ENCODE measurements around the gene FAM53C.

FAM53C gene

DNA sequence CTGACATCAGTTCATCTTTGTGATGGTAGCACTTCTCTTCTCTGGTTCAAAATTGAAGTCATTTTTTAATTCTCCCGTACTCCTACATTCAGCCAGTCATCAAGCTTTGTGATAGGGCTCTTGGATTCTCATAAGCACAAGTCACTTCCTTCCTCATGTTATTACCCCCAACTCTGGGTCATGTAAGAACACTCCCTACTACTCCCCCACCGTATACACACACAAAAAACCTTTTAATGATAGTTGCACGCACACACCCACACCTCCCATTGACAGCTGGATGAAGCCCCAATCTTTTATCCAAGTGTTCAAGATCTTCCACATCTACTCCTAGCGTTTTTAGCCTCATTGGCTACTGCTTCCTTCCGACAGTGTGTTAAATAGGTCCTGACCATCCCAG, 31.2 kb downstream of the FAM53C start:
- in situ Hi-C loops (cut with HindIII; ENCODE audit: low pct_ligation_motif_present, low sequenced_read_pairs), result no loop called here
- H3K27ac ChIP-seq, result no peak overlapping the region

DNA sequence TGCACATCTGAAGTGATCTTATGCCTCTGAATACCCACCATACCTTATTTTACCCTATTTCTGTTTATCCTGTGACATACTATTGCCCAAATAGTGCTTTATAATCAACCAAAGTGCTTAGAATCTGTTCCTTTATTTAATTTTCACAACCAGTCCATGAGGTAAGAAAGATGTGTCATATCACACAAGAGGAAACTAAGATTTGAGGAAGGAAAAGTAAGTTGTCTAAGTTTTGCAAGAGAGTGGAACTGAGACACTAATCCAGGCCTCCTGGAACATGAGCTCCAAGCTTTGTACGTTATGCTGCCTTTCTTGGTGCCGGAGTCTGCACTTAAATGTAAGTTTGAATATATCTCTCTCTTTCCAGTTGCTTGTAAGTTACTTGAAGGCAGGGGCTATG, 31.6 kb downstream of the FAM53C start:
- Histone ChIP-seq H3K36me3 (replicated peaks) (peaks cover 2% of the 10 kb centered on the region), H3K4me3 (ENCODE audit: low read depth, low read length) (no peak overlapping the region), H3K27ac (no peak overlapping the region), H3K27me3 (replicated peaks) (no peaks in the 10 kb centered on the region)
- no peak for TF ChIP-seq CTCF (IDR thresholded peaks at IDR 0.05; ENCODE audit: low read depth, low read length, missing control alignments)
- DNase-seq, result no peak
- in situ Hi-C loops (cut with HindIII; ENCODE audit: low pct_ligation_motif_present, low sequenced_read_pairs), result no loop called here

More for the DNA sequence above, 31.2 kb downstream of the FAM53C start:
- Histone ChIP-seq H3K27me3 (replicated peaks) (no peaks in the 10 kb centered on the region), H3K4me3 (ENCODE audit: low read depth, low read length) (no peak overlapping the region), H3K36me3 (replicated peaks) (peaks cover 2% of the 10 kb centered on the region)
- TF ChIP-seq CTCF (IDR thresholded peaks at IDR 0.05; ENCODE audit: low read depth, low read length, missing control alignments), result no peak
- DNase-seq, result no peak

- in situ Hi-C loops (cut with HindIII; ENCODE audit: low pct_ligation_motif_present, low sequenced_read_pairs), result no loop called here
- Histone ChIP-seq H3K4me3 (ENCODE audit: low read depth, low read length) (no peak overlapping the region), H3K36me3 (replicated peaks) (peaks cover 2% of the 10 kb centered on the region), H3K27me3 (replicated peaks) (no peaks in the 10 kb centered on the region), H3K27ac (no peak overlapping the region)
- DNase-seq, result no peak
- no peak for TF ChIP-seq CTCF (IDR thresholded peaks at IDR 0.05; ENCODE audit: low read depth, low read length, missing control alignments)
Observed at GRCh38 chr5:138370537-138370936, 32.5 kb downstream of the FAM53C start.

DNA sequence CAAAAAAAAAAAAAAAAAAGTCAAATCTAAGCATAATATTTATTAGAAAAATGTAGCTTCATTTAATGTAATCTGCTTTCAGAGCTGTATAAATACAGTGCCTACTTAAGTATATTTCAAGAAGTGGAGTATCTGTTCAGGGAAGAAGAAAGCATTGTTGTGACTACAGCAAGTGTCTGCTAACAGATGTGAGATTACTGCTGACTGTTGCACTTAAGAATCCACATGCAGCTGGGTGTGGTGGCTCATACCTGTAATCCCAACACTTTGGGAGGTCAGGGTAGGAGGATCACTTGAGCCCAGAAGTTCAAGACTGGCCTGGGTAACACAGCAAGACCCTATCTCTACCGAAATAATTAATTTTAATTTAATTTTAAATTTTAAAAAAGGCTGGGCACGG, 33.4 kb downstream of the FAM53C start:
- Histone ChIP-seq H3K36me3 (replicated peaks) (peaks cover 2% of the 10 kb centered on the region), H3K27ac (no peak overlapping the region), H3K4me3 (ENCODE audit: low read depth, low read length) (no peak overlapping the region), H3K27me3 (replicated peaks) (no peaks in the 10 kb centered on the region)
- no peak for TF ChIP-seq CTCF (IDR thresholded peaks at IDR 0.05; ENCODE audit: low read depth, low read length, missing control alignments)
- no peak for DNase-seq
- in situ Hi-C loops (cut with HindIII; ENCODE audit: low pct_ligation_motif_present, low sequenced_read_pairs), result no loop called here

DNA sequence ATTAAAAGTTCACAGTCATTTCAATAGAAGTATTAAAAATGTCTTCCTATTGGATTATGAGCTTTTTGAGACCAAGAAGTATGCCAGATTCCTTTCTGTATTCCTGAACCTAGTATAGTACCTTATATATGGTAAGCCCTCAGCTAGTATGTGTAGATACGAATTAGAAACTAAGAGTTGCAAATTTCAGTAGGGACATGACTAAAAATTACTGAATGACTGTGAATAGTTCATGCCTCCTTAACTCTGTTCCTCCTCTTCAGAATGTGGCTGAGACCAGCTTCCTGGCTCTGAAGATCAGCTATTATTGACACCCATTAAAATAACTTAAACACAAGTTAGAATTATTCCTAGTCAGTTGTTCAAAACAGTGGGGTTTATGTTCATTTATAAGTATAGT, 34.2 kb downstream of the FAM53C start:
- in situ Hi-C loops (cut with HindIII; ENCODE audit: low pct_ligation_motif_present, low sequenced_read_pairs), result no loop called here
- no peak for TF ChIP-seq CTCF (IDR thresholded peaks at IDR 0.05; ENCODE audit: low read depth, low read length, missing control alignments)
- Histone ChIP-seq H3K36me3 (replicated peaks) (peaks cover 2% of the 10 kb centered on the region), H3K27me3 (replicated peaks) (no peaks in the 10 kb centered on the region), H3K27ac (no peak overlapping the region), H3K4me3 (ENCODE audit: low read depth, low read length) (no peak overlapping the region)
- DNase-seq, result no peak

- DNase-seq, result no peak
- Histone ChIP-seq H3K27me3 (replicated peaks) (no peaks in the 10 kb centered on the region), H3K36me3 (replicated peaks) (peaks cover 7% of the 10 kb centered on the region), H3K4me3 (ENCODE audit: low read depth, low read length) (no peak overlapping the region), H3K27ac (no peak overlapping the region)
- in situ Hi-C loops (cut with HindIII; ENCODE audit: low pct_ligation_motif_present, low sequenced_read_pairs), result no loop called here
- no peak for TF ChIP-seq CTCF (IDR thresholded peaks at IDR 0.05; ENCODE audit: low read depth, low read length, missing control alignments)
Observed at GRCh38 chr5:138372653-138373052, 34.6 kb downstream of the FAM53C start.
